T-helper 2 cell treated with Interferon-gamma antibody and Interleukin-4, amounts not matched to agents 100 ng/mL and 5 ng/mL, for 36 hours (primary cell): ENCODE results near the gene MOGAT1. TPM values are rescaled to one million over a fixed set of nuclear protein-coding genes. Genes with fewer than 3 reads are reported as not detected.

Source experiments
- intact Hi-C: fragments of 100-400 bp; cut with micrococcal nuclease; formaldehyde crosslinking; loops from one replicate; pipeline ENCODE4 v1.15.1; 2023
- total RNA-seq: library from RNA; stranded (reverse); gene quantifications from 2 replicates; pipeline ENCODE4 v1.2.3, GENCODE V29; 2022

Gene MOGAT1
- total RNA-seq, 1 donor from 2014 or later: not detected

DNA sequence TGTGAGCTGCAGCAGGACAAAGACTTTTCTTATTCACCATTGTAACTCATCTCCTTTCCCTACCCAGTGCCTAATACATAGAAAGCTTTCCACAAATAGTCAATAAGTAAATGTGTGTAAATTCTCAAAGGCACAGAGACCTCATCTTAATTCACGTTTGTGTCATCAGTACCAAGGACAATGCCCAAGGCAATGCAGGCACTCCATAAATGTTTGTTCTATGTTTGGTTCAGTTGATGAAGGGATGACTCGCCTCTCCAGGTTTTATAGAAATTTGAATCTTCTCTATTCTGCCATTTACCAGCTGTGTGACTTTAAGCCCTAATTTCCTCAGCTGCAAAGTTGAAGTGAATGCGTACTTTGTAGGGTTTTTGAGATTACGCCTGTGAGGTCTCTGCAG lies 2.1 kb upstream of the MOGAT1 start:
- intact Hi-C loops: no loop called here

DNA sequence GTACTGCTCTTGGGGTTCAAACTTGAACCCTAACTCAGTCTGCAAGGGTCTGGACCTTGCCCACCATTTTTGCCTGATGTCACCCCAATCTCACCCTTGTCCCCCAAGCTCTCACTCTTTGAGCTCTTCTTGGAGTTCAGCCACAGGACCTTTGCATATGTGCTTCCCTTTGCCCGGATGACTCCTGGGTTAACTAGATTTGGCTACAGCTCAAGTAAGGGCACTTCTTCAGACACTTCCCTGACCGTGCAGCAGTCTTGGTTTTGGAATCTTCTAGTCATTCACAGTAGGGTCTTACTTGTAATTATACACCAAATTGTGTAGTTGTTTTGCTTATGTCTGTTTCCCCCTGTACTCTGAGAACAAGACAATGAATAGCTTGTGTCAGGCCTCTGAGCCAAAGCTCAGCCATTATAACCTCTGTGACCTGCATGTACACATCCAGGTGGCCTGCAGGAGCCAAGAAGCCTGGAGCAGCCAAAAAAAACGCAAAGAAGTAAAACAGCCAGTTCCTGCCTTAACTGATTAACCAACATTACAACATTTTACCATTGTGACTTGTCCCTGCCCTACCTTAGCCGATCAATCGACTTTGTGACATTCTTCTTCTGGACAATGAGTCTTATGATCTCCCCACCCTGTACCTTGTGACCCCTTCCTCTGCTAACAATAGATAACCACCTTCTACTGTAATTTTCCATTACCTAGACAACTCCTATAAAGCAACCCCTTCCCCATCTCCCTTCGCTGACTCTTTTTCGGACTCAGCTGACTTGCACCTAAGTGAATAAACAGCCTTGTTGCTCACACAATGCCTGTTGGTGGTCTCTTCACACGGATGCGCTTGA lies 1.0 kb upstream of the MOGAT1 start:
- intact Hi-C loops: no loop called here

GRCh38 chr2:222672068-222672401 lies 577 bp downstream of the MOGAT1 start:
- intact Hi-C loops: no loop called here

- intact Hi-C loops: no loop called here
Measured at GRCh38 chr2:222673273-222673672, 1.8 kb downstream of the MOGAT1 start.

DNA sequence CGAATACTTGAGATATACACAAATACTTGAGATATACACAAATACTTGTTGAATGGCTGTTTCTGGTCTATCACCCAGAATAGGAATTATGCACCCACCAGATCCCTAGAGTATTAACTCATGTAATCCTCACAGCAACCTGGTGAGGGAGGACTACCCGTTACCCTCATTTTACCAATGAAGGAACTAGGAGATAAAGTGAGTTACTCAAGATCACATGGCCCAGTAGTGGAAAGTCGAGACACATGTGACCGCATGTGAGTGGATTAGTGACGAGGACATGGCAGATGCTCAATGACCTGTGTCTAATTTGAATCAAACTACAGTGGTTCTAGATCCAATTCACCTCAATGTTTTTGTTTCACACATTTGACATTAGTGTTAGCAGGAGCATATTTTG lies 2.4 kb downstream of the MOGAT1 start:
- intact Hi-C loops: no loop called here

- intact Hi-C loops: no loop called here
Measured at GRCh38 chr2:222677981-222678380, 6.5 kb downstream of the MOGAT1 start.

- intact Hi-C loops: no loop called here
Measured at GRCh38 chr2:222683805-222684204, 12.3 kb downstream of the MOGAT1 start.

- intact Hi-C loops: no loop called here
Measured at GRCh38 chr2:222686086-222686750, 14.8 kb downstream of the MOGAT1 start.

GRCh38 chr2:222688917-222689316 lies 17.5 kb downstream of the MOGAT1 start:
- intact Hi-C loops: no loop called here

DNA sequence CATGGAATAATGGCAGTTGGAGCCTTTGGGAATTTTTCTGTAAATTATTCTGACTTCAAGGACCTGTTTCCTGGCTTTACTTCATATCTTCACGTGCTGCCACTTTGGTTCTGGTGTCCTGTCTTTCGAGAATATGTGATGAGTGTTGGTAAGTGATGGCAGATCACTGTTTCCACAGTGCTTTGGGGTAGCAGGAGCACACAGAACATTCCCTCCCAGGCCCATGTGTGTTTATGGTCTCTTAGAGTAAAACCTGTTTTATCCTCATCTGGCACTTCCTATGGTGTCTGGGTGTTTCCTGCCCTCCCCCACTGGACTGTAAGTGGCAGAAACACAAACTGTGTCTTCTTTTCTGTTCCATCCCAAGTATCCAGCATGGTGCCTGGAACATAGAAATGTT lies 17.9 kb downstream of the MOGAT1 start:
- intact Hi-C loops: no loop called here

- intact Hi-C loops: loop anchor here (1.0 to 5.0 kb wide), 5 partner anchors 18 to 281 kb away; no protein-coding TSS in a partner anchor
Measured at GRCh38 chr2:222690564-222691200, 19.2 kb downstream of the MOGAT1 start.

- intact Hi-C loops: loop anchor here (5.0 kb wide), 1 partner anchor 94 kb away; no protein-coding TSS in a partner anchor
Measured at GRCh38 chr2:222693413-222693812, 22.0 kb downstream of the MOGAT1 start.

DNA sequence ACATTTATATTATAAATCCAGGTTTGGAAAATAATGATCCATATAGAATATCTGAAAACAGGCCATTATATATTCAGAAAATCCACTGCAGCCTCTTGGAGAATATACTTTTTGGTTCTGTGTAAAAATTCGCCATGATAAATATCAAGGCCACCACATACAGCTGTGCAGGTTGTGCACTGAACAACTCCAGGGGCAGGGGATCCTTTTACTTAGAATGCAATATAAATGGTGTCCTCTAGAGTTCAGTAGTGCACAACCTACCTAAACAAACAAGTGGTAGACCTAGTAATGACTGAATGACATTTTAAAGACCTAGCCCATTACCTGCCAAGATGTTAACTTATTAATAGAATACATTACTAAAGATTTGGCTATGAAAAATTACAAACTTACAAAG lies 22.4 kb downstream of the MOGAT1 start:
- intact Hi-C loops: loop anchor here (5.0 kb wide), 1 partner anchor 93 kb away; no protein-coding TSS in a partner anchor

DNA sequence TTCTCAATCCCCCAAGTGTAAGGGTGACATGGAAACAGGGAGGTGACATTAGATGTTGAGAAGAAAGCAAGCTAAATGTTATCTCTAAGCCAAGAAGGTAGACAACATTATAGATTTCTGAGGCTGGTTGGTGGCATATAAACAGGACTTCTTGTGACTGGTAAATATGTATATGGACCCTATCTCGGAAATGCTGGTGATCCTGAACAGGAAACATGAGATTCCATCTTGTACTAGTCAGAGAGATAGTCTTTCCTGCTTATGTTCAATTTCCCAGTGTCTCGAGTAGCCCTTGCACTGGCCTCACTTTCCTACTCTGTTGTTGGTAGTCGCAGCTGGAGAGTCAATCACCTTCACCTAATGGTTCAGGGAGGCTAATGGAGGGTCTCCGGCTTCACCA lies 26.8 kb downstream of the MOGAT1 start:
- intact Hi-C loops: no loop called here

DNA sequence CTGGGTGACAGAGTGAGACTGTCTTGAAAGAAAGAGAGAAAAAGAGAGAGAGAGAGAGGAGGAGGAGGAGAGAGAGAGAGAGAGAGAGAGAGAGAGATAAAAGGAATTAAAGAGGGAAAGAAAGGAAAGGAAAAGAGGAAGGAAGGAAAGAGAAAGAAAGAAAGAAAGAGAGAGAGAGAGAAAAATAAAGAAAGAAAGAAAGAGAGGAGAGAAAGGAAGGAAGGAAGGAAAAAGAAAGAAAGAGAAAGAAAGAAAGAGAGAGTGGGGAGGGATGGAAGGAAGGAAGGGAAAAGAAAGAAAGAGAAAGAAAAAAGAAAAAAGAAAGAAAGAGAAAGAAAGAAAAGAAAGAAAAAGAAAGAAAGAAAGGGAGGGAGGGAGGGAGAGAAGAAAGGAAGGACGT lies 29.8 kb downstream of the MOGAT1 start:
- intact Hi-C loops: loop anchor here (2.0 kb wide), 1 partner anchor 160 kb away; the partner anchor contains the start of gene ACSL3

DNA sequence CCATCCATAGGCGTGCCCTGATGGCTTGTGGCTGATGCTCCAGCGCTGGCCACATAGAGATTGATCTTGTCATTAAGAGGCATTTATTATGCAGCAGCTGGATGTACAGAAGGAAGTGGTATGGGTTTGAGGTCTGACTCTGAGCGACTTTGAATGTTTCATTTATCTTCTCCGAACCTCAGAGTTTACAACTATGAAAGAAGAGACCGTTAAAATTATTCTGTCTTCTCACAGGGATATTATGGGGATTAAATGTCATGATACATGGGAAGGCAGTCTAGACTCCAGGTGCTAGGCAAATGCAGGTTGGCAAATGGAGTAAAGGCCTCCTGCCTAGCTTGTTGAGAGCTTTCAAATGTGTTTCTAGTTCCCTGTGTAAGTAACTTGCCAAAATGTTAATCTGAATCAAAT lies 30.3 kb downstream of the MOGAT1 start:
- intact Hi-C loops: loop anchor here (2.0 kb wide), 1 partner anchor 159 kb away; the partner anchor contains the start of gene ACSL3

- intact Hi-C loops: no loop called here
Measured at GRCh38 chr2:222703091-222703490, 31.6 kb downstream of the MOGAT1 start.

DNA sequence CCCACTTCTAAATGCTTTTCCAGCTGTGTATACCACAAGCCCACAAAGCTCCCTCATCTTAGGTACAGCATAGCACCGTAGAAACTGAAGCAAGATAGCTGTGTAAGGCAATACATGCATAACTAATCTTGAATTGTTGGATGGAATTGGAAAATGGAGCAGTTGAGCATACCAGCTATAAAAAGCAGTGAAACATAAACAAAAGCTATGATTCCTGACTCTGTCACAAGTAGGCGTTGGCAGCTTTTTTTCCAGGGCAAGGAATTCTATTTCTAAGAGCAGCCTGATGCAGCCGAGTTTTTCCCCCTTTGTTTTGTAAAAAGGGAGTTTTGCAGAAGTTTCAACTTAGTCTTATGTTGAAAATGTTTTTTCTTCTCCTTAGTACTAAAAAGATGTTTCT lies 32.4 kb downstream of the MOGAT1 start:
- intact Hi-C loops: no loop called here

GRCh38 chr2:222706616-222707015 lies 35.2 kb downstream of the MOGAT1 start:
- intact Hi-C loops: loop anchor here (5.0 kb wide), 1 partner anchor 46 kb away; no protein-coding TSS in a partner anchor

GRCh38 chr2:222707102-222707688 lies 35.7 kb downstream of the MOGAT1 start:
- intact Hi-C loops: loop anchor here (5.0 kb wide), 1 partner anchor 45 kb away; no protein-coding TSS in a partner anchor

DNA sequence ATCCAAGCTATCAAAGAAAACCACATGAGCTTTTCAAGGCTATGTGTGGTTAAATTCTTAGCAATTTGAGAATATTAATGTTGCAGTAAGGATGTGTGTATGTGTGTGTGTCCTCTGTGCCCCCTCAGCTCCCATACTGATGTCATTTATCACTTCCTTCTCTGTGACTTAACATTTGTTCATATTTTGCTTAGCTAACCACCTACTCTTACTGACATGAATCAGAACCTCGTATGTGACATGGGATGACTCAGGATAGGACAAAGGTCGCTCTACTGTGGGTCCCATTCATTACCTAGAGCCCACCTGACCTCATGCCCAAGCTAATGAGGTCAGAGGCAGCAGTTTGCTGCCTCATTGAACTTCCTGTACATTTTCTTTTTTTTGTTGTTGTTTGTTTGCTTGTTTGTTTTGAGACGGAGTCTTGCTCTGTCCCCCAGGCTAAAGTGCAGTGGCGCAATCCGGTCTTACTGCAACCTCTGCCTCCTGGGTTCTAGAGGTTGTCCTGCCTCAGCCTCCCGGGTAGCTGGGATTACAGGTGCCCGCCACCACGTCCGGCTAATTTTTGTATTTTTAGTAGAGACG lies 36.3 kb downstream of the MOGAT1 start:
- intact Hi-C loops: loop anchor here (1.0 to 5.0 kb wide), 6 partner anchors 17 to 232 kb away; partner anchors contain the start of gene ACSL3
